Measurements from ENCODE around the gene EMX1.
A peak's percentile ranks its signal among the peaks of the same experiment; 100 is the strongest.

The EMX1 gene

GRCh38 chr2:72945450-72946019, 28.2 kb downstream of the EMX1 start:
- no peak for DNase-seq

- no peak for DNase-seq
These were observed 29.1 kb downstream of the EMX1 start for GRCh38 chr2:72946466-72946865.

- no peak for DNase-seq
These were observed 30.9 kb downstream of the EMX1 start for GRCh38 chr2:72947952-72948830.

- no peak for DNase-seq
These were observed 31.7 kb downstream of the EMX1 start for GRCh38 chr2:72949045-72949444.

GRCh38 chr2:72949642-72950041, 32.3 kb downstream of the EMX1 start:
- no peak for DNase-seq

GRCh38 chr2:72950558-72951255, 33.4 kb downstream of the EMX1 start:
- no peak for DNase-seq

GRCh38 chr2:72951303-72952095, 34.2 kb downstream of the EMX1 start:
- no peak for DNase-seq

GRCh38 chr2:72952110-72952823, 34.9 kb downstream of the EMX1 start:
- no peak for DNase-seq

- DNase-seq, result no peak
These were observed 35.6 kb downstream of the EMX1 start for GRCh38 chr2:72952961-72953360.

- no peak for DNase-seq
These were observed 36.2 kb downstream of the EMX1 start for GRCh38 chr2:72953528-72953927.

GRCh38 chr2:72953976-72954375, 36.7 kb downstream of the EMX1 start:
- peak in 1 of 4 experiments; percentile 9 for DNase-seq

GRCh38 chr2:72954376-72955227, 37.3 kb downstream of the EMX1 start:
- no peak for DNase-seq

- no peak for DNase-seq
These were observed 38.1 kb downstream of the EMX1 start for GRCh38 chr2:72955228-72956049.

- no peak for DNase-seq
These were observed 38.7 kb downstream of the EMX1 start for GRCh38 chr2:72956050-72956395.

- no peak for DNase-seq
These were observed 39.6 kb downstream of the EMX1 start for GRCh38 chr2:72956936-72957335.

- no peak for DNase-seq
These were observed 41.4 kb downstream of the EMX1 start for GRCh38 chr2:72958542-72959385.

- no peak for DNase-seq
These were observed 42.2 kb downstream of the EMX1 start for GRCh38 chr2:72959554-72959953.

- DNase-seq, result no peak
These were observed 43.0 kb downstream of the EMX1 start for GRCh38 chr2:72959995-72960981.

All from activated CD4-positive, CD25-positive, alpha-beta regulatory T cell (primary cell).